ENCODE results near the gene EXOC3.

DNA sequence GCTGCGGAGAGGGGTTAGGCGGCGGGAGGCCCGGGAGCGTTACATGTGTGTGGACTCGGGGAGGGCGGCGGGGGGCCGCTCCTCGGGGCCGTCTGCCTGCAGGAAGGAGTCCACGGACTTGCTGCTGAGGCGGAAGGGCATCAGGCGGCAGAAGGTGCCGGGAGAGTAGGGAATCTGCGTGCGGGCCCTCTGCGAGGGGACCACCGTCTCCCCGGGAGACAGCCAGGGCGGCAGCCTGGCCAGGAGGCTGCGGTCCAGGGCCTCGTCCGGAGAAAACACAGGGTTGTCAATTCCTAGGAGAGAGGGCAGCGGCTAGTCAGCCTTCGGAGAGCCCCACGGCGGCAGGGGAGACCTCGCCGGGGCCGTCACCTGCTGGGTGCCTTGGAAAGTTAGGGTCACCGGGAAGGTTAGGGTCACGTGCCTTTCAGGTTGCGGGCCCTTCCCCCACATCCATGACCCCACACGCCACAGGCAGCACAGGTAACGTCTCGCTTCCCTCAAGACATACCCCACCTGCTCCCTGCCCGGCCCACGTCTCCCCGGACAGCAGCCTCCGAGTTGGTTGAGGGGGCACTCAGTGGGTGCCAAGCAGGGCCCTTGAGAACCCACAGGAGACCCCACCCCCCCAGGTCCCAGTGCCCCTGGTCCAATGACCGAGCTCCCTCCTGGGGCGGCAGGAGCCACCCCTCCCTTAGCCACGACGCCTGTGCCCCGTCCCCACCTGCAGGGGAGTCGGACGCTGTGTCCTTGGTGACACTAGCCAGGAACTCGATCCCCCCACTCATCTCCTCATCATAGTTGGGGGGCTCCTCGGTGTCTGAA, 32.1 kb downstream of the EXOC3 start:
- TF ChIP-seq EP300 (IDR thresholded peaks at IDR 0.05) (no peak), POLR2AphosphoS5 (IDR thresholded peaks at IDR 0.05) (no peak)

All from sigmoid colon (tissue), 4 donors.